22Rv1 (cell line): ENCODE data around the gene NCOA1.

ENCODE experiments used
- H3K27ac ChIP-seq: fragments of 450-650 bp; 2 replicates; pipeline ENCODE4 v1.5.1; 2017
- ZFX ChIP-seq: fragments of 450-650 bp; IDR thresholded peaks from 2 replicates; pipeline ENCODE4 v1.6.1; 2017; ENCODE audit warnings: antibody characterized with exemption, borderline replicate concordance
- TF ChIP-seq, protein P1 (sequence below): fragments of 450-650 bp; IDR thresholded peaks from 2 replicates; pipeline ENCODE4 v1.5.1; 2017; ENCODE audit warnings: mild to moderate bottlenecking

The NCOA1 gene

DNA sequence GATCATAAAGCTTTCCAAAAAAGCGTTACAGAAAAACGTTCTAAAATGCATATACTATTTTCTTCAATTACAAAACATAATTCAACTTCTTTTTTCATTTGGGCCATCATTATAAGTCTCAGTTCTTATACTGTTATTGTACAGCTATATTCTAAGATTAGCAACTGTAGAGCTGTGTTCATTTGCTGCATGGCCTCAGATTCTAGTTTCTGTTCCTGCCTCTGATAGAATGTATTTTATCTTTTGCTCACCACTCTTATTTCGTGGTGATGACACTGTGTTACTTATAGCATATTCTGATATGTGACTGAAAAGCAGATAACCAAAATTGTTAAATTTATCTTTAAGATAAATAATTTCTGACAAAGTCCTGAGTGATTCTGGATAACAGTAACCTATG is 234.9 kb downstream of the NCOA1 start:
- no peak for TF ChIP-seq ZFX
- TF ChIP-seq, protein P1, sequence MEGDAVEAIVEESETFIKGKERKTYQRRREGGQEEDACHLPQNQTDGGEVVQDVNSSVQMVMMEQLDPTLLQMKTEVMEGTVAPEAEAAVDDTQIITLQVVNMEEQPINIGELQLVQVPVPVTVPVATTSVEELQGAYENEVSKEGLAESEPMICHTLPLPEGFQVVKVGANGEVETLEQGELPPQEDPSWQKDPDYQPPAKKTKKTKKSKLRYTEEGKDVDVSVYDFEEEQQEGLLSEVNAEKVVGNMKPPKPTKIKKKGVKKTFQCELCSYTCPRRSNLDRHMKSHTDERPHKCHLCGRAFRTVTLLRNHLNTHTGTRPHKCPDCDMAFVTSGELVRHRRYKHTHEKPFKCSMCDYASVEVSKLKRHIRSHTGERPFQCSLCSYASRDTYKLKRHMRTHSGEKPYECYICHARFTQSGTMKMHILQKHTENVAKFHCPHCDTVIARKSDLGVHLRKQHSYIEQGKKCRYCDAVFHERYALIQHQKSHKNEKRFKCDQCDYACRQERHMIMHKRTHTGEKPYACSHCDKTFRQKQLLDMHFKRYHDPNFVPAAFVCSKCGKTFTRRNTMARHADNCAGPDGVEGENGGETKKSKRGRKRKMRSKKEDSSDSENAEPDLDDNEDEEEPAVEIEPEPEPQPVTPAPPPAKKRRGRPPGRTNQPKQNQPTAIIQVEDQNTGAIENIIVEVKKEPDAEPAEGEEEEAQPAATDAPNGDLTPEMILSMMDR: no peak
- no peak overlapping the region for H3K27ac ChIP-seq

DNA sequence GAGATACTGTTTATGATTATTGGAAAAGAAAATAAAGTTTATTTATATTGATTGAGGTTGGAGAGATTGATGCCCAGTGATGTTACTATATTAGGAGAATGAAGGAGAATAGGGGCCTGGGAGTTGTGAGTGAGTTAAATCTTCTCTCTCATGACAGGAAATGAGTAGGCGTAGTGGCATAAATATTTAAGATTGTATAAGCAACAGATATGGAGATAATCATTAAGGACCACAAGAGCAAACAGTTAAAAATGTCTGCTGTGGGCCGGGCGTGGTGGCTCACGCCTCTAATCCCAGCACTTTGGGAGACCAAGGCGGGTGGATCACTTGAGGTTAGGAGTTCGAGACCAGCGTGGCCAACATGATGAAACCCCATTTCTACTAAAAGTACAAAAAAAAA is 239.4 kb downstream of the NCOA1 start:
- no peak for TF ChIP-seq ZFX
- TF ChIP-seq, protein P1: no peak
- H3K27ac ChIP-seq: no peak overlapping the region

DNA sequence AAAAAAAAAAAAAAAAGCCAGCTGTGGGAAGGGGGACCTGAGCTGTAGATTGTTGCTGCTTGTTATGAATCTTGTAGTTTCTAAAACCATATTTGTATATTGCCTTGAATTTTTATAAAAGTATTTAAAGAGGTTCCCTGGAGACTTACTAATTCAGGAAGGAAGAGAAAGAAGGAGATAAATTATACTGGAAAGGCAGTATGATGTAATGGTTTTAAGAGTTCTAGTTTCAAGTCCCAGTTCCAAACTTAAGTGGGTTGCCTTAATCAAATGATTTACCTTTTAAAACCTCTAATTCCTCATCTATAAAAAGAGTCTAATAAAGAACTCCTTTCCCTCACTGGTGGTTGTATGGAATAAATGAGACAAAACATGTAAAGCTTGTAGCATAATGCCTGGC is 240.0 kb downstream of the NCOA1 start:
- no peak for TF ChIP-seq ZFX
- TF ChIP-seq, protein P1: no peak
- H3K27ac ChIP-seq: no peak overlapping the region

DNA sequence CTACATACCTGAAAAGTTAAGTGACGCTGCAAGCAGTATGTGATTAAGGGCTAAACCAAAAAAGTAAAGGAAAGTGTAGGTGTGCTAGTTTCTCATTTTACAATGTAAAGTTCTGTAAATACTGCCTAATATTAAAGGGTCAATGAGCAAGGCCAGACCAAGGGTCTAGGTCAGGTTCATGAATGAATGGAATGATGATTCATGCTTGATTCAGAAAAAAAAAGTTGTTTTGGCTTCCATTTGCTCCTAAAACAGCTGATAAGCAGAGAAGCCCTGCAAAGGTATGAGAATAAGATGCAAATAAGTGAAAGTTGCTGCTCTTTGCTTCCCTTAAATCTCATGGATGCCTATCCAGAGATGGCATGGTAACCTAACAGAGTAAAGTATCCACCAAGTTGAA is 240.9 kb downstream of the NCOA1 start:
- no peak overlapping the region for H3K27ac ChIP-seq
- TF ChIP-seq ZFX: no peak
- TF ChIP-seq, protein P1: no peak

DNA sequence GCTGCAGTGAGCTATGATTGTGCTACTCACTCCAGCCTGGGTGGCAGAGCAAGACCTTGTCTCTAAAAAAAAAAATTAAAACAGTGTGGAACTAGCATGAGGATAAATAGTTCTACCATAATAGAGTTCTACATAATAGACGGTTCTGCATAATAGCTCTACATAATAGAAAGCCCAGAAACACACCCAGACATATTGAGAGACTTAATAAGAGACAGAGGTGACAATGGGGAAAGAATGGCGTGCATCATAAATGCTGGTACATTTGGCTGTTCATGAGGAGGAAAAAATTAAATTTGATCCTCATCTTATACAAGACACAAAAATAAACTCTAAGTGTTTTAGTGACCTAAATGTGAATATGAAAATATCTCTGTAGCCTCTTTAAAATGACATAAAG is 243.7 kb downstream of the NCOA1 start:
- TF ChIP-seq ZFX: no peak
- TF ChIP-seq, protein P1: no peak
- no peak overlapping the region for H3K27ac ChIP-seq

DNA sequence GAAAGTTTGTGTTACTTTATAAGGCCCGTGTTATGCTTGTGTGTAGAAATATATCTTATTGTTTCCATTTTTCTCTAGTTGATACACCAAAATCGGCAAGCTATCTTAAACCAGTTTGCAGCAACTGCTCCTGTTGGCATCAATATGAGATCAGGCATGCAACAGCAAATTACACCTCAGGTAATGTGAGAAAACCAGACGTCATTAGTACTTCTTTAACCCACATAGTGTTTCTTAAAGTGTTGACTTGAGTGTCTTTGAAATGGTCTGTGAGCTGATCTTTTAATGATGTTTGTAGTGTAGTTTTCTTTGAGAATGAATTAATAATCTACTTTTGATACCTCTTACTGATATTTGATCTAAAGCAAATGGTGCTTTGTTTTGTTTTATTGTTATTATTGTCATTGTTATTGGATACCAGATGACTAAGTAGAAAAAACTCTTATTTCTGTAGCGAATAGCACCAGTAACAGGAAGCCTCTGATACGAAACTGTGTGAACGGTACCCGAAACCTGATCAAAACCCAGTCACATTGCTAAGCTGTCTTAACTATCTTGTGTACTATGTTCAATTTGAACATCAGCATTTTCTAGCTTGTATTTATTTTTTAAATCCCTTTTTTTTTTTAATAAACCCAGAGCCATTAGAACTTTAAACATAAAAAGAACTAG is 248.4 kb downstream of the NCOA1 start:
- no peak overlapping the region for H3K27ac ChIP-seq
- no peak for TF ChIP-seq ZFX
- TF ChIP-seq, protein P1: no peak

DNA sequence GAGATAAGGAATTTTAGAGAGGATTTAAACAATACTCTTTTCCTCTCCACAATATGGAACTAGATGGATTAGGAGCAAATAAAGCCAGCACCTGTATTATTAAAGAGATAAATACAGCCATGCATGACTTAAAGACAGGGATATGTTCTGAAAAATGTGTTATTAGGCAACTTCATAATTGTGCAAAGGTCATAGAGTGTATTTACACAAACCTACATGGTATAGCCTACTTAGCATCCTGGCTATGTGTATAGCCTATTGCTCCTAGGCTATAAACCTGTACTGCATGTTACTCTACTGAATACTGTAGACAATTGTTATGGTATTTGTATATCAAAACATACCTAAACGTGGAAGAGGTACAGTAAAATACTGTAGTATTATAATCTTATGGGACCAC is 249.1 kb downstream of the NCOA1 start:
- no peak for TF ChIP-seq ZFX
- TF ChIP-seq, protein P1: no peak
- H3K27ac ChIP-seq: no peak overlapping the region
